GM19468 (cell line): ENCODE results near the gene REN.

Experiments used
- ATAC-seq: cut with Tn5 transposase; IDR thresholded peaks from one replicate; pipeline ENCODE4 v1.9.1; 2021; ENCODE audit warnings: mild to moderate bottlenecking, moderate library complexity, moderate number of reproducible peaks; ENCODE audit not compliant: unreplicated experiment; ENCODE audit errors: extremely low read depth

The REN gene

GRCh38 chr1:204166219-204166618 is at the start of gene REN:
Gene REN (minus strand): TSS chr1:204166337. CDS start chr1:204166293, 44 bp downstream.
- no peak for ATAC-seq

- ATAC-seq = no peak
Observed at GRCh38 chr1:204213668-204214662, 47.8 kb upstream of the REN start, which contains the start of gene GOLT1A. Gene GOLT1A (minus strand): TSS chr1:204213988. CDS start chr1:204213906, 82 bp downstream.

- ATAC-seq = no peak
Observed at GRCh38 chr1:204212715-204213114, 46.6 kb upstream of the REN start.

- ATAC-seq = no peak
Observed at GRCh38 chr1:204211046-204211445, 44.9 kb upstream of the REN start.

GRCh38 chr1:204207136-204207616 is 41.0 kb upstream of the REN start:
- ATAC-seq = no peak

GRCh38 chr1:204206121-204206520 is 40.0 kb upstream of the REN start:
- ATAC-seq = no peak

GRCh38 chr1:204205486-204205885 is 39.3 kb upstream of the REN start:
- no peak for ATAC-seq

- no peak for ATAC-seq
Observed at GRCh38 chr1:204204944-204205343, 38.8 kb upstream of the REN start.

- no peak for ATAC-seq
Observed at GRCh38 chr1:204203206-204203767, 37.1 kb upstream of the REN start.

- no peak for ATAC-seq
Observed at GRCh38 chr1:204202481-204202880, 36.3 kb upstream of the REN start.

- ATAC-seq = no peak
Observed at GRCh38 chr1:204201348-204202040, 35.4 kb upstream of the REN start.

GRCh38 chr1:204199579-204199978 is 33.4 kb upstream of the REN start:
- ATAC-seq = no peak

GRCh38 chr1:204198348-204199340 is 32.5 kb upstream of the REN start:
- no peak for ATAC-seq

GRCh38 chr1:204197068-204197467 is 30.9 kb upstream of the REN start:
- no peak for ATAC-seq

GRCh38 chr1:204196068-204196795 is 30.1 kb upstream of the REN start, which contains the start of gene KISS1:
Gene KISS1 (minus strand): TSS chr1:204196491. CDS start chr1:204192876, 3,615 bp downstream.
- ATAC-seq = no peak

- no peak for ATAC-seq
Observed at GRCh38 chr1:204194771-204195170, 28.6 kb upstream of the REN start.

- no peak for ATAC-seq
Observed at GRCh38 chr1:204194080-204194479, 27.9 kb upstream of the REN start.

- no peak for ATAC-seq
Observed at GRCh38 chr1:204192589-204193352, 26.6 kb upstream of the REN start.
